HepG2 (cell line): Measurements from ENCODE around the gene MOV10L1. TPM values are rescaled to one million over a fixed set of nuclear protein-coding genes. Genes with fewer than 3 reads are reported as not detected.

Experiments
- ATAC-seq: fragments of 200-7000 bp; cut with Tn5 transposase; 3 replicates; pipeline ENCODE4 v1.9.1; 2020; ENCODE audit warnings: mild to moderate bottlenecking, moderate library complexity
- BruUV-seq: library from RNA; stranded (reverse); fragments of 400-500 nt; replicated peaks from 2 replicates; lab custom pipeline; 2021; lab: Mats Ljungman, UMichigan
- CTCF ChIA-PET: fragments of 300-600 bp; formaldehyde crosslinking; extraction: SDS; loops from one replicate; lab custom pipeline; 2021; ENCODE audit warnings: low total read pairs, inconsistent platforms, low intra/inter-chr PET ratio; lab: Yijun Ruan, JAX
- POLR2A ChIA-PET: fragments of 350-600 bp; sonication (Branson Sonifier 250); formaldehyde crosslinking; loops from one replicate; lab custom pipeline; 2020; ENCODE audit warnings: antibody characterized with exemption, inconsistent platforms; lab: Yijun Ruan, JAX
- DNase-seq: peaks from one replicate; pipeline ENCODE4 v3.0.0-alpha.2; 2015; ENCODE audit warnings: low spot score
- FAIRE-seq: peaks from 3 replicates; lab custom pipeline; 2011; peaks lifted over from hg19 to GRCh38; lab: Jason Lieb, UNC
- H2AFZ ChIP-seq: one replicate; pipeline ENCODE4 v1.6.1; 2011; ENCODE audit warnings: low read length, inconsistent platforms
- H3K27ac ChIP-seq: fragments of 300-600 bp; 3 replicates; pipeline ENCODE4 v1.8.0; 2011; ENCODE audit warnings: mixed run types, mild to moderate bottlenecking, mixed read lengths, low read length, inconsistent platforms; ENCODE audit not compliant: insufficient read depth; ENCODE audit errors: extremely low read length
- H3K27me3 ChIP-seq, 2 experiments: fragments of 200-600 bp in 1 of 2; 2 replicates in 1 of 2; 3 replicates in 1 of 2; pipeline versions ENCODE4 v1.6.0 to v1.8.0; 2011; ENCODE audit warnings: low read length in 2 of 2, mild to moderate bottlenecking in 2 of 2, moderate library complexity in 2 of 2, inconsistent platforms in 1 of 2; ENCODE audit not compliant: insufficient read depth in 2 of 2, control insufficient read depth in 1 of 2
- H3K36me3 ChIP-seq, 2 experiments: fragments of 200-600 bp in 1 of 2; replicated peaks in 1 of 2; 2 replicates in 1 of 2; 3 replicates in 1 of 2; pipeline versions ENCODE4 v1.5.1 to v1.8.0; 2011; ENCODE audit warnings: low read length in 2 of 2, inconsistent platforms in 1 of 2; ENCODE audit not compliant: insufficient read depth in 2 of 2, control insufficient read depth in 1 of 2
- H3K4me1 ChIP-seq: 2 replicates; pipeline ENCODE4 v1.5.1; 2012; ENCODE audit warnings: low read length, inconsistent platforms; ENCODE audit not compliant: insufficient read depth
- H3K4me2 ChIP-seq: 2 replicates; pipeline ENCODE4 v1.6.0; 2011; ENCODE audit warnings: low read depth, low read length, inconsistent platforms
- H3K4me3 ChIP-seq, 3 experiments: fragments of 200-600 bp in 1 of 3; sonication (generic), shearing (Covaris generic) in 1 of 3; replicated peaks in 1 of 3; 2 replicates each; pipeline ENCODE4 v1.5.1; 2011 to 2016; ENCODE audit warnings: low read length in 3 of 3, inconsistent platforms in 2 of 3, low read depth in 2 of 3, mild to moderate bottlenecking in 2 of 3, control low read depth in 1 of 3, mixed read lengths in 1 of 3; ENCODE audit not compliant: insufficient read depth in 1 of 3
- H3K79me2 ChIP-seq: one replicate; pipeline ENCODE4 v1.6.1; 2011; ENCODE audit warnings: low read length, inconsistent platforms; ENCODE audit not compliant: insufficient read depth
- H3K9ac ChIP-seq: 2 replicates; pipeline ENCODE4 v1.6.0; 2011; ENCODE audit warnings: mild to moderate bottlenecking, low read depth, low read length, inconsistent platforms; ENCODE audit not compliant: insufficient read depth
- H3K9me3 ChIP-seq: 2 replicates; pipeline ENCODE4 v1.5.1; 2012; ENCODE audit warnings: mild to moderate bottlenecking, low read length
- H4K20me1 ChIP-seq: 2 replicates; pipeline ENCODE4 v1.6.0; 2011; ENCODE audit warnings: inconsistent platforms, mild to moderate bottlenecking, low read length, moderate library complexity; ENCODE audit not compliant: insufficient read depth
- KLF13 ChIP-seq: sonication (generic); formaldehyde crosslinking; IDR thresholded peaks from 2 replicates; pipeline ENCODE4 v1.4.0; 2020; ENCODE audit warnings: mild to moderate bottlenecking, missing genetic modification reagents
- MAFF ChIP-seq: IDR thresholded peaks from 2 replicates; pipeline ENCODE4 v1.6.1; 2011; ENCODE audit warnings: low read depth, low read length, improper control_type of control experiment
- MYNN ChIP-seq: sonication (generic); formaldehyde crosslinking; IDR thresholded peaks from 2 replicates; pipeline ENCODE4 v1.4.0; 2020; ENCODE audit warnings: mild to moderate bottlenecking, low read depth, missing genetic modification reagents
- PAX8 ChIP-seq: sonication (generic); formaldehyde crosslinking; IDR thresholded peaks from 2 replicates; pipeline ENCODE4 v1.8.0; 2022; ENCODE audit warnings: mild to moderate bottlenecking, missing genetic modification reagents, borderline replicate concordance
- SP1 ChIP-seq, 2 experiments: fragments of 450-650 bp in 1 of 2; sonication (generic) in 1 of 2; formaldehyde crosslinking in 1 of 2; IDR thresholded peaks; 2 replicates each; pipeline versions ENCODE4 v1.4.0 to v1.6.1; 2016 to 2020; ENCODE audit warnings: missing genetic modification reagents in 1 of 2
- SRSF4 ChIP-seq: fragments of 200-400 bp; formaldehyde crosslinking; IDR thresholded peaks from one replicate; pipeline ENCODE4 v1.6.1; 2018; ENCODE audit warnings: mild to moderate bottlenecking, low read depth, low read length, moderate library complexity; ENCODE audit not compliant: poor library complexity, severe bottlenecking
- TEAD3 ChIP-seq: optimal IDR thresholded peaks from 2 replicates; pipeline ENCODE3; 2016; ENCODE audit warnings: borderline replicate concordance
- TOPORS ChIP-seq: sonication (generic); formaldehyde crosslinking; IDR thresholded peaks from 2 replicates; pipeline ENCODE4 v1.8.0; 2023; ENCODE audit warnings: mild to moderate bottlenecking, missing genetic modification reagents
- ZBTB38 ChIP-seq: sonication (generic); formaldehyde crosslinking; IDR thresholded peaks from 2 replicates; pipeline ENCODE4 v1.5.1; 2020; ENCODE audit warnings: mild to moderate bottlenecking, missing genetic modification reagents
- ZEB1 ChIP-seq: IDR thresholded peaks from 2 replicates; pipeline ENCODE4 v1.6.1; 2012; ENCODE audit warnings: mild to moderate bottlenecking, low read depth, inconsistent platforms; ENCODE audit not compliant: insufficient replicate concordance
- ZMYM4 ChIP-seq: sonication (generic); formaldehyde crosslinking; IDR thresholded peaks from 2 replicates; pipeline ENCODE4 v1.8.1; 2023; ENCODE audit warnings: mild to moderate bottlenecking, missing genetic modification reagents
- ZNF354B ChIP-seq: sonication (generic); formaldehyde crosslinking; IDR thresholded peaks from 2 replicates; pipeline ENCODE4 v1.8.0; 2022; ENCODE audit warnings: mild to moderate bottlenecking, missing genetic modification reagents
- ZNF841 ChIP-seq: sonication (generic); formaldehyde crosslinking; IDR thresholded peaks from 2 replicates; pipeline ENCODE4 v1.8.1; 2023; ENCODE audit warnings: missing genetic modification reagents, borderline replicate concordance
- WGBS: methylation state at CpG from one replicate; pipeline ENCODE4 v1.1.6; 2017; ENCODE audit warnings: low lambda C conversion rate; 5-methylcytosine and 5-hydroxymethylcytosine counted together
- in situ Hi-C: cut with HindIII; loops from 2 replicates; pipeline ENCODE4 v1.10.0; 2017; ENCODE audit warnings: low pct_unique_long_range_greater_than_20kb; ENCODE audit not compliant: extremely low pct_ligation_motif_present
- intact Hi-C: fragments of 100-400 bp; cut with micrococcal nuclease; formaldehyde crosslinking; loops from one replicate; pipeline ENCODE4 v1.10.0; 2022; ENCODE audit not compliant: unreplicated experiment
- polyA plus RNA-seq, 8 experiments: library from polyadenylated mRNA; depleted of rRNA in 3 of 8; stranded (reverse) in 7 of 8; unstranded in 1 of 8; fragments of >200 nt; fragmentation: Illumina TruSeq in 4 of 8; extraction: Trizol in 4 of 8; gene quantifications; 2 replicates each; pipeline versions ENCODE4 v1.2.1 to v1.2.3, GENCODE V29; 2011 to 2016; ENCODE audit warnings: low read depth in 4 of 8, missing spikeins in 1 of 8, mixed read lengths in 1 of 8; ENCODE audit not compliant: insufficient read depth in 1 of 8
- total RNA-seq, 5 experiments: library from RNA; depleted of rRNA; stranded (reverse); fragments of >200 nt; fragmentation: Illumina TruSeq; extraction: Trizol; gene quantifications; 2 replicates each; pipeline ENCODE4 v1.2.3, GENCODE V29; 2016; ENCODE audit warnings: low read depth in 1 of 5
- TF ChIP-seq, protein P1 (sequence below): sonication (generic); formaldehyde crosslinking; IDR thresholded peaks from 2 replicates; pipeline ENCODE4 v1.4.0; 2020; ENCODE audit warnings: missing genetic modification reagents, low read depth, mild to moderate bottlenecking, borderline replicate concordance
- TF ChIP-seq, protein P2 (sequence below): sonication (generic); formaldehyde crosslinking; IDR thresholded peaks from 2 replicates; pipeline ENCODE4 v1.4.0; 2020; ENCODE audit warnings: mild to moderate bottlenecking, missing genetic modification reagents
- TF ChIP-seq, protein P3 (sequence below): sonication (generic); formaldehyde crosslinking; IDR thresholded peaks from 2 replicates; pipeline ENCODE4 v1.4.0; 2020; ENCODE audit warnings: missing genetic modification reagents
- TF ChIP-seq, protein P4 (sequence below): sonication (generic); formaldehyde crosslinking; IDR thresholded peaks from 2 replicates; pipeline ENCODE4 v1.5.0; 2020; ENCODE audit warnings: mild to moderate bottlenecking, missing genetic modification reagents

The MOV10L1 gene
- total and polyA plus RNA-seq, 2 of the 13 experiments (the other 11 are each of a cell fraction or from before 2014, with no cell fraction given) = 0.11 to 0.12 TPM

DNA sequence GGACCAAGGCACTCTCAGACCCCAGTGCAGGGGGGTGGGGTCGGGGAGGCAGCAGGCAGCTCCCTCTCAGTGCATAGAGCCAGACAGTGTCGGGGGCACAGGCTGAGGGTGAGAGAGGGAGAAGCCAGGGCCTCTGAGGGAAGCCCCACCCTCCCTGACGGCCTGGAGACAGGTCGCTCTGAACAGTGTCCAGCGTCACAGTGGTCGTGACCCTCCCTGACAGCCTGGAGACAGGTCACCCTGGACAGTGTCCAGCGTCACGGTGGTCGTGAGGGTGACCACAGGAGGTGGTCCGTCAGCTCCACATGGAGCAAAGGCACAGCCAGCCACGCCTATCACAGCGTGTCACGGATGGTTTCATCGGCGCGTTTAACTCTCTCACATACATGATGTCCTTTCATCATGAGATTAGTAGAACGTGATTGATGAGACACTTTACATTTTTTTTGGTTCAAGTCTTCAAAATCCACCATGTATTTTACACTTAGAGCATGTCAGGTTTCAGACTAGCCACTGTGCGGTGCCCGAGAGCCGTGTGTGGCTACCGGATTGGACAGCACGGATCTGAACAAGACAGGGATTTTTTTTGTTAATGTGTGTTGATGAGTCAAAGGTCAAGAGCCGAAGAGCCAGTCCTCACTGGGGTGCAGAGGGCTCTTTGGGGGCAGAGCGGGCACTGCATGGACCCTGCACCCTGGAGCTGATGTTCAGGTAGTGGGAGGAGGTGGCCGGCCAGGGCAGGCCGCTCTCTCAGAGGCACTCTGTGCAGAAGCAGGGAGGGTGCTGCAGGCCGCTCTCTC is 56.8 kb downstream of the MOV10L1 start:
- H2AFZ ChIP-seq = no peak overlapping the region
- peak; percentile 92 for FAIRE-seq
- in situ Hi-C loops = loop anchor here (5.0 kb wide), 1 partner anchor 61 kb away; no protein-coding TSS in a partner anchor
- TF ChIP-seq SP1 (IDR thresholded peaks at IDR 0.05) = no peak
- TF ChIP-seq SP1 (CRISPR knock-in tag; IDR thresholded peaks at IDR 0.05) = no peak
- TF ChIP-seq, protein P1, sequence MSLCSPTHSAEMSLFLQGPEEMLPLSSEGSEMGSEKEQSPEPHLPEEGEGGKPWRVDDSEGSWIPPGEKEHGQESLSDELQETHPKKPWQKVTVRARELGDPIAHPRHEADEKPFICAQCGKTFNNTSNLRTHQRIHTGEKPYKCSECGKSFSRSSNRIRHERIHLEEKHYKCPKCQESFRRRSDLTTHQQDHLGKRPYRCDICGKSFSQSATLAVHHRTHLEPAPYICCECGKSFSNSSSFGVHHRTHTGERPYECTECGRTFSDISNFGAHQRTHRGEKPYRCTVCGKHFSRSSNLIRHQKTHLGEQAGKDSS (CRISPR knock-in tag) = no peak
- TF ChIP-seq PAX8 = no peak
- no peak for TF ChIP-seq MAFF
- TF ChIP-seq, protein P2, sequence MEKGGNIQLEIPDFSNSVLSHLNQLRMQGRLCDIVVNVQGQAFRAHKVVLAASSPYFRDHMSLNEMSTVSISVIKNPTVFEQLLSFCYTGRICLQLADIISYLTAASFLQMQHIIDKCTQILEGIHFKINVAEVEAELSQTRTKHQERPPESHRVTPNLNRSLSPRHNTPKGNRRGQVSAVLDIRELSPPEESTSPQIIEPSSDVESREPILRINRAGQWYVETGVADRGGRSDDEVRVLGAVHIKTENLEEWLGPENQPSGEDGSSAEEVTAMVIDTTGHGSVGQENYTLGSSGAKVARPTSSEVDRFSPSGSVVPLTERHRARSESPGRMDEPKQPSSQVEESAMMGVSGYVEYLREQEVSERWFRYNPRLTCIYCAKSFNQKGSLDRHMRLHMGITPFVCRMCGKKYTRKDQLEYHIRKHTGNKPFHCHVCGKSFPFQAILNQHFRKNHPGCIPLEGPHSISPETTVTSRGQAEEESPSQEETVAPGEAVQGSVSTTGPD (CRISPR knock-in tag) = no peak
- TF ChIP-seq, protein P3, sequence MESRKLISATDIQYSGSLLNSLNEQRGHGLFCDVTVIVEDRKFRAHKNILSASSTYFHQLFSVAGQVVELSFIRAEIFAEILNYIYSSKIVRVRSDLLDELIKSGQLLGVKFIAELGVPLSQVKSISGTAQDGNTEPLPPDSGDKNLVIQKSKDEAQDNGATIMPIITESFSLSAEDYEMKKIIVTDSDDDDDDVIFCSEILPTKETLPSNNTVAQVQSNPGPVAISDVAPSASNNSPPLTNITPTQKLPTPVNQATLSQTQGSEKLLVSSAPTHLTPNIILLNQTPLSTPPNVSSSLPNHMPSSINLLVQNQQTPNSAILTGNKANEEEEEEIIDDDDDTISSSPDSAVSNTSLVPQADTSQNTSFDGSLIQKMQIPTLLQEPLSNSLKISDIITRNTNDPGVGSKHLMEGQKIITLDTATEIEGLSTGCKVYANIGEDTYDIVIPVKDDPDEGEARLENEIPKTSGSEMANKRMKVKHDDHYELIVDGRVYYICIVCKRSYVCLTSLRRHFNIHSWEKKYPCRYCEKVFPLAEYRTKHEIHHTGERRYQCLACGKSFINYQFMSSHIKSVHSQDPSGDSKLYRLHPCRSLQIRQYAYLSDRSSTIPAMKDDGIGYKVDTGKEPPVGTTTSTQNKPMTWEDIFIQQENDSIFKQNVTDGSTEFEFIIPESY (CRISPR knock-in tag) = 0 out of 2 replicates have a peak, but pooled peaks have one; percentile 22
- TF ChIP-seq ZNF841 (CRISPR knock-in tag) = no peak
- TF ChIP-seq ZBTB38 (CRISPR knock-in tag) = no peak
- no peak for TF ChIP-seq MYNN (CRISPR knock-in tag)
- TF ChIP-seq, protein P4, sequence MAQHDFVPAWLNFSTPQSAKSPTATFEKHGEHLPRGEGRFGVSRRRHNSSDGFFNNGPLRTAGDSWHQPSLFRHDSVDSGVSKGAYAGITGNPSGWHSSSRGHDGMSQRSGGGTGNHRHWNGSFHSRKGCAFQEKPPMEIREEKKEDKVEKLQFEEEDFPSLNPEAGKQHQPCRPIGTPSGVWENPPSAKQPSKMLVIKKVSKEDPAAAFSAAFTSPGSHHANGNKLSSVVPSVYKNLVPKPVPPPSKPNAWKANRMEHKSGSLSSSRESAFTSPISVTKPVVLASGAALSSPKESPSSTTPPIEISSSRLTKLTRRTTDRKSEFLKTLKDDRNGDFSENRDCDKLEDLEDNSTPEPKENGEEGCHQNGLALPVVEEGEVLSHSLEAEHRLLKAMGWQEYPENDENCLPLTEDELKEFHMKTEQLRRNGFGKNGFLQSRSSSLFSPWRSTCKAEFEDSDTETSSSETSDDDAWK (CRISPR knock-in tag) = no peak
- 0 out of 2 replicates have a peak, but pooled peaks have one; percentile 22 for TF ChIP-seq TOPORS (CRISPR knock-in tag)
- TF ChIP-seq SRSF4 = no peak
- peak; percentile 16 for TF ChIP-seq TEAD3
- no peak for TF ChIP-seq KLF13 (CRISPR knock-in tag)
- TF ChIP-seq ZEB1 = no peak
- TF ChIP-seq ZMYM4 (CRISPR knock-in tag) = no peak
- no peak for TF ChIP-seq ZNF354B (CRISPR knock-in tag)

More for the DNA sequence above, 56.8 kb downstream of the MOV10L1 start:
- intact Hi-C loops = loop anchor here (5.0 kb wide), 2 partner anchors 44 to 379 kb away; no protein-coding TSS in a partner anchor
- peak overlapping the region; percentile 33 to 67 (median 46); a peak in 5 of 6 replicates for H3K4me3 ChIP-seq
- peak overlapping the region; percentile 30; the same call in 1 of the 2 replicates for H3K9ac ChIP-seq
- ATAC-seq (peak; percentile 75), DNase-seq (peak; percentile 87)
- H3K27me3 ChIP-seq = peaks cover 2 to 41% of the 10 kb centered on the region in 2 experiments
- peaks cover 85% of the 10 kb centered on the region for H3K4me1 ChIP-seq
- no peaks in the 10 kb centered on the region for H3K79me2 ChIP-seq
- ChIA-PET CTCF (interaction anchor here (1.6 to 4.3 kb wide), 2 partner anchors 63 to 90 kb away, joined by 6 to 39 read pairs; no protein-coding TSS in a partner anchor), POLR2A (interaction anchor here (1.0 to 1.6 kb wide), 4 partner anchors 38 to 180 kb away, joined by 4 to 5 read pairs (median 4); partner anchors contain the start of gene TUBGCP6)
- no peaks in the 10 kb centered on the region for H3K9me3 ChIP-seq
- no peaks in the 10 kb centered on the region for H4K20me1 ChIP-seq
- no peaks in the 10 kb centered on the region for H3K36me3 ChIP-seq
- WGBS = 0% methylated on average over 13 of the region's 27 CpGs
- H3K27ac ChIP-seq = peak overlapping the region; percentile 54
- BruUV-seq = no TSS peak
- peak overlapping the region; percentile 88 for H3K4me2 ChIP-seq
